Activated CD4-positive, alpha-beta T cell treated with anti-CD3 and anti-CD28 coated beads for 48 hours (primary cell): ENCODE results near the gene MEIKIN.

Experiments used
- DNase-seq: peaks from one replicate; pipeline ENCODE4 v3.0.0-alpha.2; 2020

MEIKIN gene

DNA sequence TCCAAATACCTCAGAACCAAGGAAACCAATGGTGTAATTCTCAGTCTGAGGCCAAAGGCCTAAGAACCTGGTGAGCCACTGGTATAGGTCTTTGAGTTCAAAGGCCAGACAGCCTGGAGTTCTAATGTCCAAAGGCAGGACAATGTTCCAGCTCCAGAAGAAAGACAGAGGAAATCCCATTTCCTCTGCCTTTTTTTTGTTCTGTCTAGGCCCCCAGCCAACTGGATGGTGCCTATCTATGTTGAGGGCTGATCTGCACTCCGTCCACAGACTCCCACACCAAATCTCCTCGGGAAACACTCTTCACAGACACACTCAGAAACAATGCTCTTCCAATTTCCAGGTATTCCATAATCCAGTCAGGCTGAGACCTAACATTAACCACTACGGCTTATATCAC is 178.8 kb downstream of the MEIKIN start:
- DNase-seq = no peak

- DNase-seq = no peak
Measured at GRCh38 chr5:131765261-131765660, 180.2 kb downstream of the MEIKIN start.

GRCh38 chr5:131763968-131764367 is 181.5 kb downstream of the MEIKIN start:
- DNase-seq = no peak

DNA sequence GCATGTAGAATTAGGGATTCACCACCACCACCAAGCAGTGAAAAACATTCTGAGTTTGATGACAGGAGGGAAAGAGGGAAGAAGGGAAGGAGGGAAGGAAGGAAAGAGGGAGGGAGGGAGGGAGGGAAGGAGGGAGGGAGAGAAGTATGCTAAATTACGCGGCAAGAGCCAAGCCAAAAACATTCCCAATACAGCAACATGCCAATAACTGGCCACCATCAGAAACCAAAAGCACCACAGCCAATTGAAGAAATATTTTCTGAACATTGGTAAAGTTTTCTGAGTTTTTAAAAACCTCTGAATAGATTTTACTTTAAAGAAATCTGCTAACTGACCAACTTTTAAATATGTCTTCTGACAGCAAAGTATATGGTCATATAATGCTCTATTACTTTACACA is 184.7 kb downstream of the MEIKIN start:
- no peak for DNase-seq

DNA sequence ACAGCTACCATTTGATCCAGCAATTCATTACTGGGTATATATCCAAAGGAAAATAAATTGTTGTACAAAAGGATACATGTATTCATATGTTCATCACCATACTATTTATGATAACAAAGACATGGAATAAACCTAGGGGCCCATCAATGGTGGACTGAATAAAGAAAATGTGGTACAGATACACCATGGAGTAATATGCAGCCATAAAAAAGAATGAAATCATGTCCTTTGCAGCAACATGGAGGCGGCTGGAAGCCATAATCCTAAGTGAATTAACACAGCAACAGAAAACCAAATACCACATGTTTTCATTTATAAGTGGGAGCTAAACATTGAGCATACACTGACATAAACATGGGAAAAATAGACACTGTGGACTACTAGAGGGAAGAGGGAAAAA is 185.8 kb downstream of the MEIKIN start:
- no peak for DNase-seq

DNA sequence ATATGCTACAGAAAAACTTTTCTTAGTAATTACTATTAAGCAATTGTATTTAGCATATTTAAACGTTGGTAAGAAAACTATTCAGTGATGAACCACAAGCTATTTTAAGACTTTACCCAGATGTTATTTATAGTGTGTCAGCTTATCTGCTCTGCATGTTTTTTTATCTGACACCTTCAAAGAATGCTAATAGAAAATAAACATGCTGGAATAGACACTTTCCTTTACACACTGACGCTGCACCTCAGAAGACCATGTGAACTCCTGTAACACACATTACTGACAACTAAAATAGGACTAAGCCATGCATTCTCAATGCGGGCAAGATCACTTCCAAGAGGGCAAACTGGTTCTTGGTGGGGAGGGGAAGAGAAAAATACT is 187.0 kb downstream of the MEIKIN start:
- DNase-seq = no peak

DNA sequence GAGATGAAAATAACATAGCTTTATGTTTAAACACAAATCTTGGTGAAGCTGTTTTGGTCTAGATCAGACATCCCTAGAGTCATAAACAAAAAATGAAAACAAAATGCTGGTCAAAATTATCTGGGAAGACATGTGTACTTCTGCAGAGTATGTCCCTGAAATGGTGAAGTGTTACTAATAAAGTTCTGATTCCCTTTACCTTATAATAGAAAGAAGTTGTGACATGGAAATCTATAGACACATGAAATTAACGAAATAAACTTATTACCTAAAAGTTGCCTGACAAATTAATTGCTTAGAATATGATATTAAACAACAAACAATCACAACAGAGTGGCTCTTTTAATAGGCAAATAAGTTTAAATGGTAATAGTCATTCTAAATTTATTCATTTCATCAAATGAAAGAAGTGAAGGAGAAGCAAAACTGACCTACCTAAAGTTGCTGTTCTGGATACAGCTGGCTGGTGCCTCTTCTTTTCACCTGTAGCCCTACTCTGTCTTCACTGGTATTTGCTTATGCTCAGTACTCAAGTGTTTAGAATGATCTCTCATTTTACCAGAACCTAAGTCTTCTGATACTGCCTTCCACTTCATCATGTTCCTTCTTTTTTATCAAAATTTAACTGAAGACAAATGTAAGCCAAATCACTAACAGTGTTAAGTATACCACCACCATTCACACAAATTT is 187.5 kb downstream of the MEIKIN start:
- DNase-seq = no peak
